WTC11 (cell line): ENCODE measurements around the gene KIF19. TPM values are rescaled to one million over a fixed set of nuclear protein-coding genes. Genes with fewer than 3 reads are reported as not detected.

Experiments used
- ATAC-seq: fragments of 200-7000 bp; cut with Tn5 transposase; 2 replicates; pipeline ENCODE4 v1.10.0; 2021; ENCODE audit warnings: mild to moderate bottlenecking, moderate library complexity
- CTCF ChIA-PET: fragments of 300-600 bp; sonication (Branson Sonifier 250); formaldehyde crosslinking; loops from one replicate; lab custom pipeline; 2021; ENCODE audit warnings: antibody characterized with exemption; lab: Charles Lee
- POLR2A ChIA-PET: fragments of 350-600 bp; sonication (Branson Sonifier 250); formaldehyde crosslinking; loops from one replicate; lab custom pipeline; 2021; ENCODE audit warnings: antibody characterized with exemption; lab: Charles Lee
- DNase-seq: peaks from one replicate; pipeline ENCODE4 v3.0.0; 2021; ENCODE audit warnings: low spot score
- H3K27ac Mint-ChIP-seq: 2 replicates; pipeline ENCODE4 v1.8.0; 2021; ENCODE audit warnings: mixed read lengths
- H3K27me3 Mint-ChIP-seq: 2 replicates; pipeline ENCODE4 v1.8.0; 2021; ENCODE audit warnings: low read depth, mild to moderate bottlenecking, moderate library complexity, mixed read lengths
- H3K36me3 Mint-ChIP-seq: 2 replicates; pipeline ENCODE4 v1.8.0; 2021; ENCODE audit warnings: mixed read lengths
- H3K4me1 Mint-ChIP-seq: 2 replicates; pipeline ENCODE4 v1.8.0; 2022; ENCODE audit warnings: mixed read lengths
- H3K4me3 Mint-ChIP-seq: 2 replicates; pipeline ENCODE4 v1.8.0; 2021; ENCODE audit warnings: mild to moderate bottlenecking, moderate library complexity, mixed read lengths
- H3K9me3 Mint-ChIP-seq: 2 replicates; pipeline ENCODE4 v1.8.0; 2021; ENCODE audit warnings: mixed read lengths
- CREM ChIP-seq: sonication (generic); formaldehyde crosslinking; IDR thresholded peaks from 2 replicates; pipeline ENCODE4 v1.8.1; 2022; ENCODE audit warnings: mild to moderate bottlenecking, missing genetic modification reagents, moderate library complexity
- E2F1 ChIP-seq: sonication (generic); formaldehyde crosslinking; IDR thresholded peaks from 2 replicates; pipeline ENCODE4 v1.8.0; 2022; ENCODE audit warnings: mild to moderate bottlenecking, missing genetic modification reagents
- E2F5 ChIP-seq: sonication (generic); formaldehyde crosslinking; IDR thresholded peaks from 2 replicates; pipeline ENCODE4 v1.8.1; 2022; ENCODE audit warnings: mild to moderate bottlenecking, moderate library complexity, missing genetic modification reagents
- ESRRA ChIP-seq: sonication (generic); formaldehyde crosslinking; IDR thresholded peaks from 2 replicates; pipeline ENCODE4 v1.8.1; 2022; ENCODE audit warnings: mild to moderate bottlenecking, missing genetic modification reagents, borderline replicate concordance
- FOXJ3 ChIP-seq: sonication (generic); formaldehyde crosslinking; IDR thresholded peaks from 2 replicates; pipeline ENCODE4 v1.9.0; 2021; ENCODE audit warnings: missing genetic modification reagents, mild to moderate bottlenecking, borderline replicate concordance
- FOXK1 ChIP-seq: sonication (generic); formaldehyde crosslinking; IDR thresholded peaks from 2 replicates; pipeline ENCODE4 v1.8.0; 2022; ENCODE audit warnings: mild to moderate bottlenecking, moderate library complexity, missing genetic modification reagents
- FOXP1 ChIP-seq: sonication (generic); formaldehyde crosslinking; IDR thresholded peaks from 2 replicates; pipeline ENCODE4 v1.8.0; 2022; ENCODE audit warnings: missing genetic modification reagents, mild to moderate bottlenecking, moderate library complexity, borderline replicate concordance
- HMGA2 ChIP-seq: fragments of 250-450 bp; sonication (Bioruptor Pico); IDR thresholded peaks from 2 replicates; pipeline ENCODE4 v1.4.0; 2021; ENCODE audit warnings: mild to moderate bottlenecking, moderate library complexity
- JUN ChIP-seq: sonication (generic); formaldehyde crosslinking; IDR thresholded peaks from 2 replicates; pipeline ENCODE4 v1.8.0; 2023; ENCODE audit warnings: mild to moderate bottlenecking, missing genetic modification reagents
- MXD4 ChIP-seq: fragments of 250-450 bp; sonication (Bioruptor Pico); IDR thresholded peaks from 2 replicates; pipeline ENCODE4 v1.8.0; 2021; ENCODE audit warnings: mild to moderate bottlenecking, moderate library complexity, borderline replicate concordance
- NFATC4 ChIP-seq: fragments of 250-450 bp; sonication (Bioruptor Pico); IDR thresholded peaks from 2 replicates; pipeline ENCODE4 v1.9.0; 2021; ENCODE audit warnings: mild to moderate bottlenecking
- NFYB ChIP-seq: sonication (generic); formaldehyde crosslinking; conservative IDR thresholded peaks from 2 replicates; pipeline ENCODE4 v1.8.0; 2022; ENCODE audit warnings: low read depth, missing genetic modification reagents
- NR2C2 ChIP-seq: sonication (generic); formaldehyde crosslinking; IDR thresholded peaks from 2 replicates; pipeline ENCODE4 v1.8.0; 2022; ENCODE audit warnings: mild to moderate bottlenecking, missing genetic modification reagents
- RORB ChIP-seq: fragments of 250-450 bp; sonication (Bioruptor Pico); IDR thresholded peaks from 2 replicates; pipeline ENCODE4 v1.9.0; 2021; ENCODE audit warnings: mild to moderate bottlenecking
- TEAD4 ChIP-seq: sonication (generic); formaldehyde crosslinking; IDR thresholded peaks from 2 replicates; pipeline ENCODE4 v1.8.0; 2022; ENCODE audit warnings: mild to moderate bottlenecking, missing genetic modification reagents
- TP53 ChIP-seq: sonication (generic); formaldehyde crosslinking; IDR thresholded peaks from 2 replicates; pipeline ENCODE4 v1.8.1; 2023; ENCODE audit warnings: mild to moderate bottlenecking, missing genetic modification reagents
- USF1 ChIP-seq: sonication (generic); formaldehyde crosslinking; IDR thresholded peaks from 2 replicates; pipeline ENCODE4 v1.8.0; 2022; ENCODE audit warnings: mild to moderate bottlenecking, missing genetic modification reagents
- ZNF317 ChIP-seq: sonication (generic); formaldehyde crosslinking; IDR thresholded peaks from 2 replicates; pipeline ENCODE4 v1.8.1; 2023; ENCODE audit warnings: low read depth, mild to moderate bottlenecking, moderate library complexity, missing genetic modification reagents, borderline replicate concordance
- ZNF416 ChIP-seq: fragments of 250-450 bp; sonication (Bioruptor Pico); IDR thresholded peaks from 2 replicates; pipeline ENCODE4 v1.9.0; 2021; ENCODE audit warnings: mild to moderate bottlenecking, inconsistent platforms
- ZNF425 ChIP-seq: fragments of 250-450 bp; sonication (Bioruptor Pico); conservative IDR thresholded peaks from 2 replicates; pipeline ENCODE4 v1.9.0; 2021; ENCODE audit warnings: mild to moderate bottlenecking
- ZNF512 ChIP-seq: sonication (generic); formaldehyde crosslinking; IDR thresholded peaks from 2 replicates; pipeline ENCODE4 v1.8.1; 2022; ENCODE audit warnings: missing genetic modification reagents, borderline replicate concordance
- total RNA-seq: library from RNA; stranded (reverse); gene quantifications from 3 replicates; pipeline ENCODE4 v1.2.3, GENCODE V29; 2021

The KIF19 gene
- total RNA-seq, 1 experiment from 2014 or later, result 0.44 TPM

- Mint-ChIP-seq H3K27me3 (peaks cover 17% of the 10 kb centered on the region), H3K4me3 (no peak overlapping the region), H3K9me3 (no peaks in the 10 kb centered on the region), H3K4me1 (peaks cover 6% of the 10 kb centered on the region; the same call in 1 of the 2 replicates), H3K27ac (no peak overlapping the region), H3K36me3 (no peaks in the 10 kb centered on the region)
- TF ChIP-seq USF1 (CRISPR knock-in tag), result no peak
- TF ChIP-seq CREM, result no peak
- TF ChIP-seq TP53 (CRISPR knock-in tag), result no peak
- ChIA-PET POLR2A (no interaction called here), CTCF (interaction anchor here (1.2 to 1.8 kb wide), 4 partner anchors 10 to 45 kb away, joined by 3 to 5 read pairs (median 4); no protein-coding TSS in a partner anchor)
- DNase-seq, result no peak
- no peak for ATAC-seq
Measured at GRCh38 chr17:74345433-74346241, 19.6 kb downstream of the KIF19 start.

GRCh38 chr17:74347646-74348045, 21.6 kb downstream of the KIF19 start:
- Mint-ChIP-seq H3K4me1 (no peaks in the 10 kb centered on the region), H3K27me3 (peaks cover 37% of the 10 kb centered on the region), H3K9me3 (no peaks in the 10 kb centered on the region), H3K36me3 (no peaks in the 10 kb centered on the region), H3K27ac (no peak overlapping the region), H3K4me3 (no peak overlapping the region)
- no peak for ATAC-seq
- ChIA-PET CTCF (interaction anchor here (0.7 to 1.8 kb wide), 5 partner anchors 14 to 51 kb away, joined by 3 to 5 read pairs (median 3); partner anchors contain the start of gene BTBD17), POLR2A (interaction anchor here (0.5 kb wide), 1 partner anchor 277 kb away, joined by 5 read pairs; no protein-coding TSS in a partner anchor)
- DNase-seq, result no peak
- no peak for TF ChIP-seq E2F1 (CRISPR knock-in tag)
- no peak for TF ChIP-seq RORB (CRISPR knock-in tag)
- TF ChIP-seq FOXJ3 (CRISPR knock-in tag), result no peak
- TF ChIP-seq NFYB (CRISPR knock-in tag), result no peak
- TF ChIP-seq TEAD4, result no peak
- TF ChIP-seq HMGA2 (CRISPR knock-in tag), result no peak
- no peak for TF ChIP-seq JUN (CRISPR knock-in tag)
- no peak for TF ChIP-seq ZNF317 (CRISPR knock-in tag)
- TF ChIP-seq NR2C2 (CRISPR knock-in tag), result no peak
- TF ChIP-seq ZNF512, result no peak
- no peak for TF ChIP-seq FOXK1 (CRISPR knock-in tag)
- no peak for TF ChIP-seq TP53 (CRISPR knock-in tag)

- H3K4me1 Mint-ChIP-seq, result peaks cover 4% of the 10 kb centered on the region; the same call in 1 of the 2 replicates
- ChIA-PET CTCF (interaction anchor here (1.0 to 4.7 kb wide), 4 partner anchors 10 to 53 kb away, joined by 4 to 48 read pairs (median 6); partner anchors contain the start of gene BTBD17), POLR2A (no interaction called here)
- DNase-seq, result no peak
- H3K4me3 Mint-ChIP-seq, result no peak overlapping the region
- ATAC-seq, result no peak
- no peak overlapping the region for H3K27ac Mint-ChIP-seq
- H3K36me3 Mint-ChIP-seq, result no peaks in the 10 kb centered on the region
- no peaks in the 10 kb centered on the region for H3K9me3 Mint-ChIP-seq
- peaks cover 52% of the 10 kb centered on the region for H3K27me3 Mint-ChIP-seq
- TF ChIP-seq ESRRA, result no peak
- TF ChIP-seq FOXP1 (CRISPR knock-in tag), result no peak
- TF ChIP-seq ZNF425 (CRISPR knock-in tag), result no peak
- no peak for TF ChIP-seq TP53 (CRISPR knock-in tag)
- TF ChIP-seq E2F5, result no peak
- no peak for TF ChIP-seq ZNF512
- TF ChIP-seq NFYB (CRISPR knock-in tag), result no peak
- no peak for TF ChIP-seq ZNF416 (CRISPR knock-in tag)
- no peak for TF ChIP-seq MXD4 (CRISPR knock-in tag)
- no peak for TF ChIP-seq NFATC4
Measured at GRCh38 chr17:74349120-74349519, 23.1 kb downstream of the KIF19 start.
